Caco-2 (cell line): ENCODE data around the gene FMC1. TPM values are rescaled to one million over a fixed set of nuclear protein-coding genes. Genes with fewer than 3 reads are reported as not detected.

Experiments used
- BruUV-seq: library from RNA; stranded (reverse); fragments of 400-500 nt; replicated peaks from 2 replicates; lab custom pipeline; 2021; lab: Mats Ljungman, UMichigan
- CTCF ChIA-PET: fragments of 300-600 bp; sonication (Branson Sonifier 250); formaldehyde crosslinking; loops from one replicate; lab custom pipeline; 2022; ENCODE audit warnings: antibody characterized with exemption; lab: Charles Lee
- POLR2A ChIA-PET: fragments of 300-600 bp; sonication (Branson Sonifier 250); formaldehyde crosslinking; loops from one replicate; lab custom pipeline; 2022; ENCODE audit warnings: antibody characterized with exemption; lab: Charles Lee
- DNase-seq, 2 experiments: peaks; one replicate each; pipeline versions ENCODE4 v3.0.0 to v3.0.0-alpha.2; 2020 to 2022
- H3K27me3 ChIP-seq: replicated peaks from 2 replicates; pipeline ENCODE4 v1.6.0; 2011; ENCODE audit warnings: low read length; ENCODE audit not compliant: control insufficient read depth, insufficient read depth
- H3K36me3 ChIP-seq: 2 replicates; pipeline ENCODE4 v1.5.1; 2011; ENCODE audit warnings: low read length; ENCODE audit not compliant: control insufficient read depth, insufficient read depth
- H3K4me1 ChIP-seq: fragments of 250-450 bp; sonication (Bioruptor Pico); 2 replicates; pipeline ENCODE4 v1.5.1; 2020; ENCODE audit warnings: mild to moderate bottlenecking
- H3K4me3 ChIP-seq: 2 replicates; pipeline ENCODE4 v1.5.1; 2011; ENCODE audit warnings: low read depth, mild to moderate bottlenecking, control low read depth, low read length
- H3K9me3 ChIP-seq: fragments of 250-450 bp; sonication (Bioruptor Pico); 2 replicates; pipeline ENCODE4 v1.5.1; 2020; ENCODE audit warnings: mild to moderate bottlenecking, moderate library complexity
- H3K27ac Mint-ChIP-seq: one replicate; pipeline ENCODE4 v1.8.0; 2022; ENCODE audit warnings: mixed read lengths; ENCODE audit not compliant: unreplicated experiment
- H3K27me3 Mint-ChIP-seq: one replicate; pipeline ENCODE4 v1.8.0; 2022; ENCODE audit warnings: mixed read lengths; ENCODE audit not compliant: insufficient read depth, unreplicated experiment
- H3K36me3 Mint-ChIP-seq: one replicate; pipeline ENCODE4 v1.8.0; 2022; ENCODE audit warnings: mild to moderate bottlenecking, mixed read lengths; ENCODE audit not compliant: insufficient read depth, unreplicated experiment
- H3K4me1 Mint-ChIP-seq: one replicate; pipeline ENCODE4 v1.8.0; 2022; ENCODE audit warnings: low read depth, mixed read lengths; ENCODE audit not compliant: unreplicated experiment
- H3K4me3 Mint-ChIP-seq: one replicate; pipeline ENCODE4 v1.8.0; 2022; ENCODE audit warnings: mild to moderate bottlenecking, moderate library complexity, mixed read lengths; ENCODE audit not compliant: unreplicated experiment
- H3K9me3 Mint-ChIP-seq: one replicate; pipeline ENCODE4 v1.8.0; 2022; ENCODE audit warnings: mixed read lengths; ENCODE audit not compliant: unreplicated experiment
- intact Hi-C: fragments of 100-400 bp; cut with micrococcal nuclease; formaldehyde crosslinking; loops from one replicate; pipeline ENCODE4 v1.10.0; 2022; ENCODE audit not compliant: unreplicated experiment
- total RNA-seq: library from RNA; stranded (reverse); gene quantifications from 2 replicates; pipeline ENCODE4 v1.2.3, GENCODE V29; 2022
- TF ChIP-seq, protein P1 (sequence below), 2 experiments: fragments of 200-600 bp in 1 of 2; IDR thresholded peaks; 1 replicate in 1 of 2; 2 replicates in 1 of 2; pipeline versions ENCODE4 v1.5.1 to v1.8.0; 2011 to 2022; ENCODE audit warnings: antibody characterized with exemption in 1 of 2, control low read depth in 1 of 2, inconsistent platforms in 1 of 2, low read depth in 1 of 2, low read length in 1 of 2, mild to moderate bottlenecking in 1 of 2, moderate library complexity in 1 of 2; ENCODE audit not compliant: insufficient read depth in 1 of 2, severe bottlenecking in 1 of 2, unreplicated experiment in 1 of 2

Gene FMC1
- total RNA-seq, 1 experiment from 2014 or later, result 15.1 TPM

DNA sequence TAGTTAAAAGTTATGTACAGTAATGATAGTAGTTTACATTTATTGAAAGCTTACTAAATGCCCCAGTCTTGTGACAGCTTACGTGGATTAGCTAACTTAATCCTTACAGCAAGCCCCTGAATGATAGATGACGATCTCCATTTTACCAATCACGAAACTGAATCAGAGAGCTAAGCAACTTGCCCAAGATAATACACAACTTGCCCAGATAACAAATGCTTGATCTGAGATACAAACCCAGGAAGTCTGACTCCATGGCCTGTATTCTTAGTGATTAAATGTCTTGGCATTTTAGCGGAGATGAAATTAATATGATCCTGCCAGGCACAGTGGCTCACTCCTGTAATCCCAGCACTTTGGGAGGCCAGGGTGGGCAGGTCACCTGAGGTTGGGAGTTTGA, 46.9 kb upstream of the FMC1 start:
- TF ChIP-seq, protein P1, sequence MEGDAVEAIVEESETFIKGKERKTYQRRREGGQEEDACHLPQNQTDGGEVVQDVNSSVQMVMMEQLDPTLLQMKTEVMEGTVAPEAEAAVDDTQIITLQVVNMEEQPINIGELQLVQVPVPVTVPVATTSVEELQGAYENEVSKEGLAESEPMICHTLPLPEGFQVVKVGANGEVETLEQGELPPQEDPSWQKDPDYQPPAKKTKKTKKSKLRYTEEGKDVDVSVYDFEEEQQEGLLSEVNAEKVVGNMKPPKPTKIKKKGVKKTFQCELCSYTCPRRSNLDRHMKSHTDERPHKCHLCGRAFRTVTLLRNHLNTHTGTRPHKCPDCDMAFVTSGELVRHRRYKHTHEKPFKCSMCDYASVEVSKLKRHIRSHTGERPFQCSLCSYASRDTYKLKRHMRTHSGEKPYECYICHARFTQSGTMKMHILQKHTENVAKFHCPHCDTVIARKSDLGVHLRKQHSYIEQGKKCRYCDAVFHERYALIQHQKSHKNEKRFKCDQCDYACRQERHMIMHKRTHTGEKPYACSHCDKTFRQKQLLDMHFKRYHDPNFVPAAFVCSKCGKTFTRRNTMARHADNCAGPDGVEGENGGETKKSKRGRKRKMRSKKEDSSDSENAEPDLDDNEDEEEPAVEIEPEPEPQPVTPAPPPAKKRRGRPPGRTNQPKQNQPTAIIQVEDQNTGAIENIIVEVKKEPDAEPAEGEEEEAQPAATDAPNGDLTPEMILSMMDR (IDR thresholded peaks at IDR 0.05; ENCODE audit: insufficient read depth in 1 of 2, low read depth in 1 of 2, low read length in 1 of 2, severe bottlenecking in 1 of 2, unreplicated experiment in 1 of 2), result no peak
- ChIA-PET CTCF (interaction anchor here (0.6 kb wide), 1 partner anchor 25 kb away, joined by 4 read pairs; no protein-coding TSS in a partner anchor), POLR2A (no interaction called here)

DNA sequence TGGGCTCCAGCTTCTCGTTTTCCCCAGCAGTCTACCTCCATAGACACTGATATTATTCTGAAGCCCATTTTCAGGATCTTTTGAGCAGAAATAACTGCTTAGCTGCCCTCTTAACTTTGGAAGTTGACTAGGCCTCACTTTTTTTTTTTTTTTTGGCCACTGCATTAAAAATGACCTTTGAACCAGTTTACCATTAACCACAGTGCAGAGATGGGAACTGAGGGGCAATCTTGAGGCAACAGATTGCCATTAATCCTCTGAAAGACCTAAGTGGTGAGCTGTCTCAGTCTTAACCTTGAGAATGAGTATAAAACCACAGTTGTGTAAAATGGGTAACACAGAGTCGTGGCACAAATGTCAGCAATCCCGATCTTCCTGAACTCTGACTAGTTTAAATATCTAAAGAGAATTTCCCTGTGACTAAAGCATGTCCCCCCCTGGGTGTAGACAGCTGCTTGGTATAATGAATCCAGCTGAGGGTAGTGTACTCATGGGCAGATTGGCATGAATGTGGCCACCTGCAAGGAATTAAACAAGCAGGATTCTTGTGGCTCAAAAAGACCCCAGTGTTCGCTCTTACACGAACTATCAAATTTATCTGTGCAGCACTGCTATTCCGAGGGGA, 46.1 kb upstream of the FMC1 start:
- peaks cover 22% of the 10 kb centered on the region for H3K4me1 Mint-ChIP-seq
- Histone ChIP-seq H3K9me3 (no peaks in the 10 kb centered on the region), H3K36me3 (no peaks in the 10 kb centered on the region), H3K4me1 (peaks cover 55% of the 10 kb centered on the region), H3K4me3 (no peak overlapping the region), H3K27me3 (no peaks in the 10 kb centered on the region)
- no TSS peak for BruUV-seq
- no peaks in the 10 kb centered on the region for H3K27me3 Mint-ChIP-seq
- intact Hi-C loops, result loop anchor here (5.0 kb wide), 1 partner anchor 63 kb away; the partner anchor contains the start of gene UBN2
- H3K4me3 Mint-ChIP-seq, result no peak overlapping the region
- peaks cover 6% of the 10 kb centered on the region for H3K36me3 Mint-ChIP-seq
- no peak for DNase-seq
- peak overlapping the region; percentile 59 for H3K27ac Mint-ChIP-seq
- TF ChIP-seq, protein P1 (IDR thresholded peaks at IDR 0.05; ENCODE audit: insufficient read depth in 1 of 2, low read depth in 1 of 2, low read length in 1 of 2, severe bottlenecking in 1 of 2, unreplicated experiment in 1 of 2), result no peak
- H3K9me3 Mint-ChIP-seq, result no peaks in the 10 kb centered on the region
- ChIA-PET POLR2A (no interaction called here), CTCF (interaction anchor here (0.6 kb wide), 1 partner anchor 24 kb away, joined by 4 read pairs; no protein-coding TSS in a partner anchor)

More for the DNA sequence above, 46.9 kb upstream of the FMC1 start:
- H3K4me1 ChIP-seq, result peaks cover 47% of the 10 kb centered on the region
- Mint-ChIP-seq H3K4me1 (peaks cover 15% of the 10 kb centered on the region), H3K9me3 (no peaks in the 10 kb centered on the region), H3K27ac (peak overlapping the region; percentile 59), H3K36me3 (peaks cover 6% of the 10 kb centered on the region), H3K4me3 (no peak overlapping the region), H3K27me3 (no peaks in the 10 kb centered on the region)
- no peak for DNase-seq
- no peaks in the 10 kb centered on the region for H3K9me3 ChIP-seq
- intact Hi-C loops, result no loop called here
- no peaks in the 10 kb centered on the region for H3K27me3 ChIP-seq
- no peak overlapping the region for H3K4me3 ChIP-seq
- no TSS peak for BruUV-seq
- H3K36me3 ChIP-seq, result no peaks in the 10 kb centered on the region

- DNase-seq, result peak; percentile 62 to 74
- BruUV-seq, result no TSS peak
- ChIA-PET POLR2A (interaction anchor here (1.5 kb wide), 1 partner anchor 42 kb away, joined by 8 read pairs; no protein-coding TSS in a partner anchor), CTCF (no interaction called here)
- H3K27ac Mint-ChIP-seq, result peak overlapping the region; percentile 56
- no peaks in the 10 kb centered on the region for H3K9me3 ChIP-seq
- H3K9me3 Mint-ChIP-seq, result no peaks in the 10 kb centered on the region
- H3K36me3 Mint-ChIP-seq, result peaks cover 6% of the 10 kb centered on the region
- peaks cover 22% of the 10 kb centered on the region for H3K4me1 Mint-ChIP-seq
- H3K27me3 ChIP-seq, result no peaks in the 10 kb centered on the region
- TF ChIP-seq, protein P1 (IDR thresholded peaks at IDR 0.05; ENCODE audit: insufficient read depth in 1 of 2, low read depth in 1 of 2, low read length in 1 of 2, severe bottlenecking in 1 of 2, unreplicated experiment in 1 of 2), result no peak
- peaks cover 60% of the 10 kb centered on the region for H3K4me1 ChIP-seq
- peak overlapping the region; percentile 58 for H3K4me3 Mint-ChIP-seq
- no peaks in the 10 kb centered on the region for H3K27me3 Mint-ChIP-seq
- H3K36me3 ChIP-seq, result no peaks in the 10 kb centered on the region
- no peak overlapping the region for H3K4me3 ChIP-seq
- intact Hi-C loops, result loop anchor here (1.0 to 5.0 kb wide), 4 partner anchors 13 to 65 kb away; partner anchors contain the start of genes LUC7L2 and UBN2
These were observed 43.3 kb upstream of the FMC1 start for GRCh38 chr7:139297795-139298194.
